SK-N-SH treated with all-trans-retinoic acid at 6 μM for 48 hours (cell line): Measurements from ENCODE around the gene SCAF4.

Experiments
- CSRNP3 ChIP-seq: fragments of 250-450 bp; sonication (Bioruptor Pico); IDR thresholded peaks from 2 replicates; pipeline ENCODE4 v1.5.1; 2021; ENCODE audit warnings: mild to moderate bottlenecking, moderate library complexity
- PPARA ChIP-seq: fragments of 250-450 bp; sonication (Bioruptor Pico); IDR thresholded peaks from 2 replicates; pipeline ENCODE4 v1.5.0; 2020; ENCODE audit warnings: mild to moderate bottlenecking, borderline replicate concordance
- ZC3H10 ChIP-seq: fragments of 250-450 bp; sonication (Bioruptor Pico); IDR thresholded peaks from 2 replicates; pipeline ENCODE4 v1.5.1; 2021; ENCODE audit warnings: mild to moderate bottlenecking, moderate library complexity
- ZFP30 ChIP-seq: fragments of 450-650 bp; formaldehyde crosslinking; IDR thresholded peaks from 2 replicates; pipeline ENCODE4 v1.5.0; 2022; ENCODE audit warnings: mild to moderate bottlenecking, moderate library complexity
- ZNF565 ChIP-seq: fragments of 450-650 bp; formaldehyde crosslinking; conservative IDR thresholded peaks from 2 replicates; pipeline ENCODE4 v1.5.0; 2020; ENCODE audit warnings: low read depth, mild to moderate bottlenecking, moderate library complexity
- ZNF70 ChIP-seq: fragments of 450-650 bp; formaldehyde crosslinking; IDR thresholded peaks from 2 replicates; pipeline ENCODE4 v1.5.0; 2020; ENCODE audit warnings: mild to moderate bottlenecking, moderate library complexity

- no peak for TF ChIP-seq ZNF565 (CRISPR knock-in tag)
- TF ChIP-seq ZC3H10 (CRISPR knock-in tag), result no peak
- no peak for TF ChIP-seq ZFP30 (CRISPR knock-in tag)
- no peak for TF ChIP-seq ZNF70 (CRISPR knock-in tag)
- TF ChIP-seq PPARA, result no peak
- TF ChIP-seq CSRNP3 (CRISPR knock-in tag), result no peak
Measured at GRCh38 chr21:31659536-31660258, 72.2 kb downstream of the SCAF4 start, which contains the start of gene SOD1.
